NT2/D1 (cell line): ENCODE measurements around the gene SEMA3C.

Source experiments
- DNase-seq: peaks from one replicate; pipeline ENCODE4 v3.0.0-alpha.2; 2011; ENCODE audit warnings: low read depth, low spot score
- H3K27me3 ChIP-seq: 2 replicates; pipeline ENCODE4 v1.6.0; 2011; ENCODE audit warnings: mild to moderate bottlenecking; ENCODE audit not compliant: insufficient read length, insufficient read depth
- H3K36me3 ChIP-seq: 2 replicates; pipeline ENCODE4 v1.6.1; 2011; ENCODE audit warnings: mild to moderate bottlenecking, low read length, mixed read lengths; ENCODE audit not compliant: insufficient read depth, insufficient read length
- H3K4me1 ChIP-seq: 2 replicates; pipeline ENCODE4 v1.5.1; 2011; ENCODE audit not compliant: insufficient read depth, insufficient read length
- H3K4me3 ChIP-seq: 2 replicates; pipeline ENCODE4 v1.5.1; 2011; ENCODE audit warnings: low read depth; ENCODE audit not compliant: insufficient read length
- H3K9ac ChIP-seq: 2 replicates; pipeline ENCODE4 v1.6.0; 2011; ENCODE audit warnings: low read depth; ENCODE audit not compliant: insufficient read length
- H3K9me3 ChIP-seq: 2 replicates; pipeline ENCODE4 v1.5.1; 2011; ENCODE audit warnings: mild to moderate bottlenecking, low read length; ENCODE audit not compliant: insufficient read depth
- SUZ12 ChIP-seq: IDR thresholded peaks from 2 replicates; pipeline ENCODE4 v1.6.1; 2011; ENCODE audit not compliant: insufficient read length, insufficient read depth; ENCODE audit errors: extremely low read depth
- YY1 ChIP-seq: IDR thresholded peaks from 2 replicates; pipeline ENCODE4 v1.6.1; 2011; ENCODE audit not compliant: insufficient read length, insufficient read depth
- ZNF274 ChIP-seq: IDR thresholded peaks from 2 replicates; pipeline ENCODE4 v1.6.1; 2011; ENCODE audit warnings: mild to moderate bottlenecking, low read depth, low read length

Gene SEMA3C

DNA sequence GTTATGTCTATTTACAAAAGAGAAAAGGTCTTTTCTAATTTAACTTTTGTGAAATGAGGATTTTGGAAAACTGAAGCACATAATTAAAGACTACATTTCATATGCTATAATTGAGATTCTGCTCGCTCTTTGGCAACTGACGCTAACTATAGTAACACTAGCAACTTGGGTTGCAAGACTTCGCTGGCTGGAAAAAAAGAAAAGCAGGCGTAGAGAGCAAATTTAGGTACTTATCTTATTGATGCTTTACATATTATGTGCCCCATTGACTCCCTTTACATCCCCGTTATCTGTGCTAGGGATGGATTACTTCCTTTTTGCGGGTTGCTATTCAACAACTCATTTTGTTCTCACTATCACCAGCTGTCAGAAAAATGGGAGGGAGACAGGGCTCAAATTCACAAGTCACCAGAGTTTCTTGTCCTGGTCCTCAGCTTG lies 10.5 kb downstream of the SEMA3C start:
- Histone ChIP-seq H3K9me3 (no peaks in the 10 kb centered on the region), H3K36me3 (no peaks in the 10 kb centered on the region), H3K4me1 (no peaks in the 10 kb centered on the region), H3K9ac (no peak overlapping the region), H3K27me3 (no peaks in the 10 kb centered on the region), H3K4me3 (no peak overlapping the region)
- no peak for DNase-seq
- TF ChIP-seq YY1 (no peak), ZNF274 (no peak), SUZ12 (no peak)

- Histone ChIP-seq H3K9me3 (no peaks in the 10 kb centered on the region), H3K4me1 (no peaks in the 10 kb centered on the region), H3K4me3 (no peak overlapping the region), H3K36me3 (no peaks in the 10 kb centered on the region), H3K27me3 (no peaks in the 10 kb centered on the region), H3K9ac (no peak overlapping the region)
- no peak for DNase-seq
- TF ChIP-seq YY1: no peak
- TF ChIP-seq SUZ12: no peak
- no peak for TF ChIP-seq ZNF274
Observed at GRCh38 chr7:80907612-80908011, 11.2 kb downstream of the SEMA3C start.

- DNase-seq: no peak
- TF ChIP-seq YY1 (no peak), ZNF274 (no peak), SUZ12 (no peak)
- Histone ChIP-seq H3K4me3 (no peak overlapping the region), H3K36me3 (no peaks in the 10 kb centered on the region), H3K9me3 (no peaks in the 10 kb centered on the region), H3K9ac (no peak overlapping the region), H3K27me3 (no peaks in the 10 kb centered on the region), H3K4me1 (no peaks in the 10 kb centered on the region)
Observed at GRCh38 chr7:80907141-80907601, 11.7 kb downstream of the SEMA3C start.

DNA sequence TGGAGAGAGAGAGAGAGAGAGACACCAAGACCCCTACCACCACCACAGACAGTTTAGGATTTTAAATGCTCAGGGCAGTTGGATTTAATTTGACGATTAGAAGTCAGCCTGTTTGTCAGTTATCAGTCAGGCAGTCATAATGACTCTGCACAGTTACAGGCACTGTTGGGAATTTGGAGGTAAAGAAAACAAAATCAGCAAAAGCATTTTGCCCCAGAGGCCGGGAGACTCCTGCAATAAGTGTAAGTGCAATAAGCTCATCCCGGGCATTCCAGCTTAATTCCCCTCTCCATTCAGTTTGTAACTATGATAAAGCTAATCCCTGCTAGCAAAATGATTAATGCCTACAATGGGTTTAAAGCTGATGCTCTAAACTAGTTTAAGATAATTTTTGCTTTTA lies 13.5 kb downstream of the SEMA3C start:
- Histone ChIP-seq H3K27me3 (no peaks in the 10 kb centered on the region), H3K36me3 (no peaks in the 10 kb centered on the region), H3K9ac (no peak overlapping the region), H3K4me1 (no peaks in the 10 kb centered on the region), H3K9me3 (no peaks in the 10 kb centered on the region), H3K4me3 (no peak overlapping the region)
- TF ChIP-seq SUZ12 (no peak), ZNF274 (no peak), YY1 (no peak)
- no peak for DNase-seq

GRCh38 chr7:80902716-80903308 lies 16.0 kb downstream of the SEMA3C start:
- Histone ChIP-seq H3K9ac (no peak overlapping the region), H3K4me1 (no peaks in the 10 kb centered on the region), H3K9me3 (no peaks in the 10 kb centered on the region; the same call in none of the 2 replicates), H3K36me3 (no peaks in the 10 kb centered on the region), H3K27me3 (no peaks in the 10 kb centered on the region), H3K4me3 (no peak overlapping the region)
- no peak for TF ChIP-seq YY1
- TF ChIP-seq ZNF274: no peak
- TF ChIP-seq SUZ12: no peak
- DNase-seq: no peak

- H3K36me3 ChIP-seq: no peaks in the 10 kb centered on the region
- H3K4me3 ChIP-seq: no peak overlapping the region
- peaks cover under 1% of the 10 kb centered on the region for H3K9me3 ChIP-seq
- no peak for DNase-seq
- no peaks in the 10 kb centered on the region for H3K27me3 ChIP-seq
- no peaks in the 10 kb centered on the region for H3K4me1 ChIP-seq
- H3K9ac ChIP-seq: no peak overlapping the region
- TF ChIP-seq SUZ12 (no peak), YY1 (no peak), ZNF274 (no peak)
Observed at GRCh38 chr7:80902019-80902418, 16.8 kb downstream of the SEMA3C start.

GRCh38 chr7:80900583-80901576 lies 18.0 kb downstream of the SEMA3C start:
- H3K9ac ChIP-seq: no peak overlapping the region
- no peaks in the 10 kb centered on the region for H3K27me3 ChIP-seq
- TF ChIP-seq YY1 (no peak), SUZ12 (no peak), ZNF274 (no peak)
- DNase-seq: no peak
- H3K36me3 ChIP-seq: no peaks in the 10 kb centered on the region
- no peaks in the 10 kb centered on the region for H3K4me1 ChIP-seq
- no peak overlapping the region for H3K4me3 ChIP-seq
- peaks cover 8% of the 10 kb centered on the region for H3K9me3 ChIP-seq
